Fibroblast of skin of scalp (primary cell): ENCODE data around the gene FAM3D.
A peak's percentile ranks its signal among the peaks of the same experiment; 100 is the strongest.

ENCODE experiments used
- DNase-seq: peaks from one replicate; pipeline ENCODE4 v3.0.0-alpha.2; 2013

The FAM3D gene

GRCh38 chr3:58652624-58653023 is 13.9 kb downstream of the FAM3D start:
- no peak for DNase-seq

GRCh38 chr3:58651276-58651675 is 15.3 kb downstream of the FAM3D start:
- DNase-seq: no peak

GRCh38 chr3:58647381-58648141 is 19.0 kb downstream of the FAM3D start:
- no peak for DNase-seq

- peak; percentile 21 for DNase-seq
These were observed 20.1 kb downstream of the FAM3D start for GRCh38 chr3:58646503-58646902.

GRCh38 chr3:58645726-58646125 is 20.8 kb downstream of the FAM3D start:
- no peak for DNase-seq

GRCh38 chr3:58642846-58643245 is 23.7 kb downstream of the FAM3D start:
- DNase-seq: no peak

- peak; percentile 71 for DNase-seq
These were observed 25.7 kb downstream of the FAM3D start for GRCh38 chr3:58640700-58641372.

- DNase-seq: no peak
These were observed 26.7 kb downstream of the FAM3D start for GRCh38 chr3:58639842-58640241.

- peak; percentile 46 for DNase-seq
These were observed 27.6 kb downstream of the FAM3D start for GRCh38 chr3:58639001-58639400.

- DNase-seq: no peak
These were observed 28.0 kb downstream of the FAM3D start for GRCh38 chr3:58638591-58638990.

GRCh38 chr3:58637509-58637908 is 29.1 kb downstream of the FAM3D start:
- DNase-seq: no peak

- DNase-seq: no peak
These were observed 30.9 kb downstream of the FAM3D start for GRCh38 chr3:58635371-58636285.

- peak; percentile 13 for DNase-seq
These were observed 33.3 kb downstream of the FAM3D start for GRCh38 chr3:58633157-58633865.

- DNase-seq: no peak
These were observed 34.8 kb downstream of the FAM3D start for GRCh38 chr3:58631742-58632141.

- DNase-seq: no peak
These were observed 35.9 kb downstream of the FAM3D start for GRCh38 chr3:58630710-58631092.

- peak; percentile 68 for DNase-seq
These were observed 36.4 kb downstream of the FAM3D start for GRCh38 chr3:58630076-58630709.

GRCh38 chr3:58629629-58630028 is 36.9 kb downstream of the FAM3D start:
- no peak for DNase-seq

GRCh38 chr3:58628823-58629562 is 37.6 kb downstream of the FAM3D start:
- DNase-seq: peak; percentile 98

- DNase-seq: no peak
These were observed 38.6 kb downstream of the FAM3D start for GRCh38 chr3:58627941-58628340.

GRCh38 chr3:58627570-58627885 is 39.0 kb downstream of the FAM3D start:
- DNase-seq: peak; percentile 23

GRCh38 chr3:58626841-58627569 is 39.6 kb downstream of the FAM3D start:
- DNase-seq: no peak
